Lung (tissue), 12 donors: ENCODE results near the gene BMPR1B. TPM values are rescaled to one million over a fixed set of nuclear protein-coding genes. Genes with fewer than 3 reads are reported as not detected.
"Not testable (repeated sequence)": the region's sequence is repeated elsewhere in the genome, so short reads cannot be mapped to it uniquely, and the experiment has no call there.

Source experiments
- ATAC-seq: fragments of 200-7000 bp; cut with Tn5 transposase; one replicate; pipeline ENCODE4 v1.9.1; 2020; ENCODE audit warnings: moderate number of reproducible peaks; ENCODE audit not compliant: insufficient read depth, low FRiP score
- DNase-seq, 3 donors: peaks; one replicate each; pipeline ENCODE4 v3.0.0-alpha.2; 2013 to 2017
- H3K27ac ChIP-seq, 2 donors: one replicate each; pipeline ENCODE4 v1.5.1; 2013; ENCODE audit warnings: mild to moderate bottlenecking in 2 of 2, moderate library complexity in 2 of 2, control low read depth in 1 of 2, inconsistent platforms in 1 of 2, low read depth in 1 of 2, low read length in 1 of 2
- H3K27me3 ChIP-seq, 3 donors: one replicate each; pipeline ENCODE4 v1.5.1; 2013; ENCODE audit warnings: low read length in 2 of 3; ENCODE audit not compliant: control insufficient read depth in 3 of 3, insufficient read depth in 3 of 3
- H3K36me3 ChIP-seq, 4 donors: one replicate each; pipeline ENCODE4 v1.5.1; 2013; ENCODE audit warnings: low read length in 4 of 4, mild to moderate bottlenecking in 1 of 4, moderate library complexity in 1 of 4; ENCODE audit not compliant: control insufficient read depth in 4 of 4, insufficient read depth in 4 of 4
- H3K4me1 ChIP-seq, 5 donors: one replicate each; pipeline ENCODE4 v1.5.1; 2013; ENCODE audit warnings: low read length in 5 of 5, mild to moderate bottlenecking in 2 of 5, moderate library complexity in 1 of 5; ENCODE audit not compliant: control insufficient read depth in 5 of 5, insufficient read depth in 5 of 5
- H3K4me3 ChIP-seq: one replicate; pipeline ENCODE4 v1.5.1; 2013; ENCODE audit warnings: mild to moderate bottlenecking, control low read depth, moderate library complexity
- H3K9ac ChIP-seq, 2 donors: one replicate each; pipeline ENCODE4 v1.5.1; 2013; ENCODE audit warnings: low read length in 2 of 2, control low read depth in 1 of 2; ENCODE audit not compliant: insufficient read depth in 1 of 2
- H3K9me3 ChIP-seq, 4 donors: one replicate each; pipeline ENCODE4 v1.5.1; 2013; ENCODE audit warnings: low read length in 3 of 4, mild to moderate bottlenecking in 1 of 4, moderate library complexity in 1 of 4; ENCODE audit not compliant: control insufficient read depth in 4 of 4, insufficient read depth in 3 of 4
- WGBS, 2 donors: extraction: QIAGEN DNeasy Blood & Tissue Kit; methylation state at CpG; one replicate each; pipeline ENCODE4 v1.1.7; 2013; 5-methylcytosine and 5-hydroxymethylcytosine counted together
- polyA plus RNA-seq, 2 donors: library from polyadenylated mRNA; stranded (reverse); fragments of 200-250 nt; gene quantifications; one replicate each; pipeline ENCODE4 v1.2.1, GENCODE V29; 2013
- total RNA-seq, 2 donors: library from RNA; depleted of rRNA in 1 of 2; stranded (reverse); fragments of >200 nt in 1 of 2; gene quantifications; one replicate each; pipeline ENCODE4 v1.2.1, GENCODE V29; 2014 to 2021
- TF ChIP-seq, protein P1 (sequence below): IDR thresholded peaks from 2 replicates; pipeline ENCODE4 v1.5.1; 2012; ENCODE audit warnings: mild to moderate bottlenecking; ENCODE audit errors: control extremely low read depth, extremely low read depth
- donor health status: control.
- donor health status: control.
- donor health status: Bipolar disorder and iron deficiency.
- donor health status: healthy.
- donor health status: DM: yes; HTN: yes; CAD: no.

Gene BMPR1B
- total and polyA plus RNA-seq, 4 donors = 0.65 to 7.3 (median 1.9) TPM

DNA sequence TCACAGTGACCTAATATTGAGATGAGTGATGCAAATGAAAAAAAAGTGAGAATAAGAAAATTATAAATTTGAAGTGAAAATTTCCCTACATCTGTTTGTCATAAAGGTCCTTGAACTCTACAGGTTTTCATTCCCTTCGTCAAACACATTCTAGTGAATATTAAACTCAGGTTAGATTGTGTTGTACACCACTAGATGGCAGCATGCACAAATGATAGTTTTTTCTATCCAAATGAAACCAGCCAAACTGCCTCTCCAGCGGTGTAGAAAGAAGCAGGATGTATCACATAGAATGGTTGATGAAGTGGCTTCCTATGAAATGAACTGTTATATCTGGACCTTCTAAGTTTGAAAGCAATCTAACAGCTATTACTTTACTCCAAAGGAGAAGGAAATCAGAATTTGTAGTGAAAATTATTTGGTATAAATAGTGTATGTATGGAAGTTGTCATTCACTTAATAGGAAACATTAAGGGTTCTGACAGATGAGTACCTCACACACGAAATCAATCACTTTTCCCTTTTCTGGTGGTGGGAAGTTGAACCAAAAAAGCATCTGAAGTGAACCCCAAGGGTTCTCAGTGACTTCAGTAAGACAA, 408.3 kb downstream of the BMPR1B start:
- WGBS, 2 donors = 11 to 14% methylated on average over 3 of the region's 3 CpGs
- TF ChIP-seq, protein P1, sequence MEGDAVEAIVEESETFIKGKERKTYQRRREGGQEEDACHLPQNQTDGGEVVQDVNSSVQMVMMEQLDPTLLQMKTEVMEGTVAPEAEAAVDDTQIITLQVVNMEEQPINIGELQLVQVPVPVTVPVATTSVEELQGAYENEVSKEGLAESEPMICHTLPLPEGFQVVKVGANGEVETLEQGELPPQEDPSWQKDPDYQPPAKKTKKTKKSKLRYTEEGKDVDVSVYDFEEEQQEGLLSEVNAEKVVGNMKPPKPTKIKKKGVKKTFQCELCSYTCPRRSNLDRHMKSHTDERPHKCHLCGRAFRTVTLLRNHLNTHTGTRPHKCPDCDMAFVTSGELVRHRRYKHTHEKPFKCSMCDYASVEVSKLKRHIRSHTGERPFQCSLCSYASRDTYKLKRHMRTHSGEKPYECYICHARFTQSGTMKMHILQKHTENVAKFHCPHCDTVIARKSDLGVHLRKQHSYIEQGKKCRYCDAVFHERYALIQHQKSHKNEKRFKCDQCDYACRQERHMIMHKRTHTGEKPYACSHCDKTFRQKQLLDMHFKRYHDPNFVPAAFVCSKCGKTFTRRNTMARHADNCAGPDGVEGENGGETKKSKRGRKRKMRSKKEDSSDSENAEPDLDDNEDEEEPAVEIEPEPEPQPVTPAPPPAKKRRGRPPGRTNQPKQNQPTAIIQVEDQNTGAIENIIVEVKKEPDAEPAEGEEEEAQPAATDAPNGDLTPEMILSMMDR = peak; percentile 58
- H3K4me1 ChIP-seq = peaks cover 0 to 16% (median 0%) of the 10 kb centered on the region in 5 donors
- no peaks in the 10 kb centered on the region for H3K9me3 ChIP-seq
- ATAC-seq (peak; percentile 89), DNase-seq (peak; percentile 53 to 96 (median 91))
- no peak overlapping the region for H3K4me3 ChIP-seq
- H3K27me3 ChIP-seq = no peaks in the 10 kb centered on the region
- H3K36me3 ChIP-seq = peaks cover 0 to 12% (median 3%) of the 10 kb centered on the region in 4 donors
- H3K27ac ChIP-seq = no peak overlapping the region
- H3K9ac ChIP-seq = no peak overlapping the region

DNA sequence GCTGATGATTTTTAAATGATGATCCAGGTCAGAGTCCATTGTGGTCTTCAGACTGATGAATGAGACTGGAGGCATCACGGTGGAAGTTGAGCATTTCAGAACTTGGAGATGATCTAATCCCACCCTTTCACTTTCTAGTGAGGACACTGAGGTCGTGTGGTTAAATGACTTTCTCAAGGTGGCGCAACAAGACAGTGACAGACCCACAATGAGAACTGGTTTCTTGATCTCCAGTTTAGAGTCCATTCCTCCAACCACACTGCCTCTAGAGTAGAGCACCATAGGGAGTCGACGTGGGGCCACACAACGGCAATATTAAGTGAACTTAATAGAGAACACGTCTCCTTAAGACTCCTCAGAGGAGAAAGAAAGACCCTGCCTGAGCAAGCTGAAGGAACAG, 410.1 kb downstream of the BMPR1B start:
- 82 to 84% methylated on average over 7 of the region's 7 CpGs for WGBS, 2 donors
- H3K9ac ChIP-seq = no peak overlapping the region
- ATAC-seq (no peak), DNase-seq (no peak)
- no peaks in the 10 kb centered on the region for H3K27me3 ChIP-seq
- H3K36me3 ChIP-seq = peaks cover 0 to 12% (median 3%) of the 10 kb centered on the region in 4 donors
- TF ChIP-seq, protein P1 = no peak
- no peak overlapping the region for H3K27ac ChIP-seq
- H3K9me3 ChIP-seq = no peaks in the 10 kb centered on the region
- no peak overlapping the region for H3K4me3 ChIP-seq
- peaks cover 0 to 16% (median 0%) of the 10 kb centered on the region in 5 donors for H3K4me1 ChIP-seq

DNA sequence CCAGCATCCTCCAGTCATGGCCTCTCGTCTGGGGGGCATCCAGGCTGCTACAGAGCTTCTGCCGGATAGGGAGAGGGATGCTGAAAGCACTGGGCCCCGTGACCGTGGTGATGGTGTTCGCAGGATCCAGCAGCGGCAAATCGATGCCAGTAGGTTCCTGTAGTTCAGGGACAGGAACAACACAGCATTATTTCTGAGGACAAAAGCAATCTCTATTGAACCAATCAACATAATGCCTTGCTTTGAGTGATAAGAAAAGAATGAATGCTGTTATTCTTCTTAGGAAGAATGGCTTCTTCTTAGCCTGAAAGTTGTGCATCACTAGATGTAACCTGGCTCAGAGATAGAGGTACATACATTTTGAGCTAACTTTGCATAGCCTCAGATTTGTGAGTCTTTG, 412.4 kb downstream of the BMPR1B start:
- 92 to 93% methylated on average over 7 of the region's 7 CpGs for WGBS, 2 donors
- ATAC-seq (no peak), DNase-seq (no peak)
- peaks cover 0 to 10% (median 3%) of the 10 kb centered on the region in 4 donors for H3K36me3 ChIP-seq
- H3K4me1 ChIP-seq = peaks cover 0 to 16% (median 0%) of the 10 kb centered on the region in 5 donors
- H3K4me3 ChIP-seq = no peak overlapping the region
- TF ChIP-seq, protein P1 = no peak
- H3K9me3 ChIP-seq = no peaks in the 10 kb centered on the region
- no peak overlapping the region for H3K9ac ChIP-seq
- H3K27me3 ChIP-seq = no peaks in the 10 kb centered on the region
- no peak overlapping the region for H3K27ac ChIP-seq

DNA sequence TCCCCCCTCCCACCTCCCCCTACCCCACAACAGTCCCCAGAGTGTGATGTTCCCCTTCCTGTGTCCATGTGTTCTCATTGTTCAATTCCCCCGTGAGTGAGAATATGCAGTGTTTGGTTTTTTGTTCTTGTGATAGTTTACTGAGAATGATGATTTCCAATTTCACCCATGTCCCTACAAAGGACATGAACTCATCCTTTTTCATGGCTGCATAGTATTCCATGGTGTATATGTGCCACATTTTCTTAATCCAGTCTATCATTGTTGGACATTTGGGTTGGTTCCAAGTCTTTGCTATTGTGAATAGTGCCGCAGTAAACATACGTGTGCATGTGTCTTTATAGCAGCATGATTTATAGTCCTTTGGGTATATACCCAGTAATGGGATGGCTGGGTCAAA, 413.6 kb downstream of the BMPR1B start:
- ATAC-seq, H3K9me3 ChIP-seq, H3K27me3 ChIP-seq, H3K9ac ChIP-seq, H3K4me3 ChIP-seq, H3K36me3 ChIP-seq, H3K27ac ChIP-seq, DNase-seq: not testable (repeated sequence)
- 90 to 100% methylated on average over 1 of the region's 3 CpGs for WGBS, 2 donors
- H3K4me1 ChIP-seq = peaks cover 0 to 12% (median 0%) of the 10 kb centered on the region in 5 donors
